Stimulated activated CD8-positive, alpha-beta memory T cell treated with anti-CD3 and anti-CD28 coated beads, Interleukin-4, amount 100 ng/mL, for 24 hours (primary cell): Measurements from ENCODE around the gene EXOC6.
"Not testable (repeated sequence)": the region's sequence is repeated elsewhere in the genome, so short reads cannot be mapped to it uniquely, and the experiment has no call there.

ENCODE experiments used
- DNase-seq: peaks from one replicate; pipeline ENCODE4 v3.0.0-alpha.2; 2020; ENCODE audit warnings: low read depth

The EXOC6 gene

GRCh38 chr10:93079663-93080349 is 231.5 kb downstream of the EXOC6 start:
- no peak for DNase-seq

- DNase-seq = peak; percentile 25
These were observed 232.2 kb downstream of the EXOC6 start for GRCh38 chr10:93080350-93081046.

- no peak for DNase-seq
These were observed 233.0 kb downstream of the EXOC6 start for GRCh38 chr10:93081318-93081717.

- no peak for DNase-seq
These were observed 233.5 kb downstream of the EXOC6 start for GRCh38 chr10:93081834-93082233.

- no peak for DNase-seq
These were observed 235.6 kb downstream of the EXOC6 start for GRCh38 chr10:93083743-93084539.

GRCh38 chr10:93085272-93085859 is 237.0 kb downstream of the EXOC6 start:
- no peak for DNase-seq

- no peak for DNase-seq
These were observed 238.0 kb downstream of the EXOC6 start for GRCh38 chr10:93086289-93086688.

GRCh38 chr10:93087846-93088245 is 239.5 kb downstream of the EXOC6 start:
- no peak for DNase-seq

GRCh38 chr10:93088466-93088865 is 240.1 kb downstream of the EXOC6 start:
- no peak for DNase-seq

GRCh38 chr10:93090619-93091018 is 242.3 kb downstream of the EXOC6 start:
- no peak for DNase-seq

GRCh38 chr10:93091960-93092359 is 243.6 kb downstream of the EXOC6 start:
- DNase-seq = no peak

GRCh38 chr10:93095225-93095624 is 246.9 kb downstream of the EXOC6 start:
- no peak for DNase-seq

- no peak for DNase-seq
These were observed 248.6 kb downstream of the EXOC6 start for GRCh38 chr10:93096901-93097300.

- no peak for DNase-seq
These were observed 249.1 kb downstream of the EXOC6 start for GRCh38 chr10:93097386-93097785.

GRCh38 chr10:93098816-93099215 is 250.5 kb downstream of the EXOC6 start:
- DNase-seq = no peak

- no peak for DNase-seq
These were observed 251.3 kb downstream of the EXOC6 start for GRCh38 chr10:93099670-93100069.

- DNase-seq = not testable (repeated sequence)
These were observed 252.8 kb downstream of the EXOC6 start for GRCh38 chr10:93101148-93101547.

GRCh38 chr10:93103953-93104352 is 255.6 kb downstream of the EXOC6 start:
- DNase-seq = no peak

- DNase-seq = no peak
These were observed 258.3 kb downstream of the EXOC6 start for GRCh38 chr10:93106631-93107072.
